ENCODE measurements around the gene TUBG2. TPM values are rescaled to one million over a fixed set of nuclear protein-coding genes. Genes with fewer than 3 reads are reported as not detected.

TUBG2 gene
- polyA plus RNA-seq, 1 donor from 2014 or later: 24.9 TPM

DNA sequence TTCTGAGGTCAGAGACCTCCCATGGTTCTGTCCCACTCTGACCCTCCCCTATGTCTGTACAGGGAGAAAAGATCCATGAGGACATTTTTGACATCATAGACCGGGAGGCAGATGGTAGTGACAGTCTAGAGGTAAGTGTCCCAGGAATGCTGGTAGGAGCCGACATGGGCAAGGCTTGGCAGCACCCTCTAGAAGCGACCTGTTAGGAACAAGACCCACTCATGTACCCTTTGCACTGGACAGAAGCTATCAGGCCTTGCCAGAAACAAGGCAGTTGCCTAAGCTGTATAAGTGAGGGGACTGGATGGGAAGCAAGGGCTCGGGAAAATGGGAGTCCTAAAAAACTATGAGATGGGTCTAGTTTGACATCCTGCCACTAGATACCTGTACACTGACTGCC lies 47.1 kb upstream of the TUBG2 start:
- Histone ChIP-seq H3F3A (ENCODE audit: insufficient read depth, low read length, poor library complexity, severe bottlenecking) (no peaks in the 10 kb centered on the region), H3K9me2 (ENCODE audit: insufficient read depth, low read length) (no peaks in the 10 kb centered on the region), H3K9ac (ENCODE audit: low read length) (no peak overlapping the region), H3K36me3 (ENCODE audit: insufficient read depth, low read length) (no peaks in the 10 kb centered on the region), H4K20me1 (ENCODE audit: insufficient read depth) (no peaks in the 10 kb centered on the region), H3K27ac (ENCODE audit: low read length) (no peak overlapping the region), H3K27me3 (ENCODE audit: insufficient read depth, low read depth, low read length) (no peaks in the 10 kb centered on the region), H3K9me3 (ENCODE audit: low read length) (no peaks in the 10 kb centered on the region), H3K4me2 (ENCODE audit: low read length) (no peak overlapping the region), H2AFZ (ENCODE audit: low read depth, low read length) (no peak overlapping the region), H3K4me3 (ENCODE audit: low read length) (no peak overlapping the region), H3K79me2 (replicated peaks; ENCODE audit: insufficient read depth, low read length) (peaks cover 19% of the 10 kb centered on the region)
- TF ChIP-seq TAF1 (IDR thresholded peaks at IDR 0.05; ENCODE audit: low read depth) (no peak), MXI1 (conservative IDR thresholded peaks at IDR 0.05; ENCODE audit: poor library complexity, severe bottlenecking) (no peak), EP300 (conservative IDR thresholded peaks at IDR 0.05; ENCODE audit: poor library complexity, severe bottlenecking) (no peak)
- TF ChIP-seq, protein P1, sequence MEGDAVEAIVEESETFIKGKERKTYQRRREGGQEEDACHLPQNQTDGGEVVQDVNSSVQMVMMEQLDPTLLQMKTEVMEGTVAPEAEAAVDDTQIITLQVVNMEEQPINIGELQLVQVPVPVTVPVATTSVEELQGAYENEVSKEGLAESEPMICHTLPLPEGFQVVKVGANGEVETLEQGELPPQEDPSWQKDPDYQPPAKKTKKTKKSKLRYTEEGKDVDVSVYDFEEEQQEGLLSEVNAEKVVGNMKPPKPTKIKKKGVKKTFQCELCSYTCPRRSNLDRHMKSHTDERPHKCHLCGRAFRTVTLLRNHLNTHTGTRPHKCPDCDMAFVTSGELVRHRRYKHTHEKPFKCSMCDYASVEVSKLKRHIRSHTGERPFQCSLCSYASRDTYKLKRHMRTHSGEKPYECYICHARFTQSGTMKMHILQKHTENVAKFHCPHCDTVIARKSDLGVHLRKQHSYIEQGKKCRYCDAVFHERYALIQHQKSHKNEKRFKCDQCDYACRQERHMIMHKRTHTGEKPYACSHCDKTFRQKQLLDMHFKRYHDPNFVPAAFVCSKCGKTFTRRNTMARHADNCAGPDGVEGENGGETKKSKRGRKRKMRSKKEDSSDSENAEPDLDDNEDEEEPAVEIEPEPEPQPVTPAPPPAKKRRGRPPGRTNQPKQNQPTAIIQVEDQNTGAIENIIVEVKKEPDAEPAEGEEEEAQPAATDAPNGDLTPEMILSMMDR (IDR thresholded peaks at IDR 0.05; ENCODE audit: poor library complexity, severe bottlenecking): no peak
- TF ChIP-seq, protein P2, sequence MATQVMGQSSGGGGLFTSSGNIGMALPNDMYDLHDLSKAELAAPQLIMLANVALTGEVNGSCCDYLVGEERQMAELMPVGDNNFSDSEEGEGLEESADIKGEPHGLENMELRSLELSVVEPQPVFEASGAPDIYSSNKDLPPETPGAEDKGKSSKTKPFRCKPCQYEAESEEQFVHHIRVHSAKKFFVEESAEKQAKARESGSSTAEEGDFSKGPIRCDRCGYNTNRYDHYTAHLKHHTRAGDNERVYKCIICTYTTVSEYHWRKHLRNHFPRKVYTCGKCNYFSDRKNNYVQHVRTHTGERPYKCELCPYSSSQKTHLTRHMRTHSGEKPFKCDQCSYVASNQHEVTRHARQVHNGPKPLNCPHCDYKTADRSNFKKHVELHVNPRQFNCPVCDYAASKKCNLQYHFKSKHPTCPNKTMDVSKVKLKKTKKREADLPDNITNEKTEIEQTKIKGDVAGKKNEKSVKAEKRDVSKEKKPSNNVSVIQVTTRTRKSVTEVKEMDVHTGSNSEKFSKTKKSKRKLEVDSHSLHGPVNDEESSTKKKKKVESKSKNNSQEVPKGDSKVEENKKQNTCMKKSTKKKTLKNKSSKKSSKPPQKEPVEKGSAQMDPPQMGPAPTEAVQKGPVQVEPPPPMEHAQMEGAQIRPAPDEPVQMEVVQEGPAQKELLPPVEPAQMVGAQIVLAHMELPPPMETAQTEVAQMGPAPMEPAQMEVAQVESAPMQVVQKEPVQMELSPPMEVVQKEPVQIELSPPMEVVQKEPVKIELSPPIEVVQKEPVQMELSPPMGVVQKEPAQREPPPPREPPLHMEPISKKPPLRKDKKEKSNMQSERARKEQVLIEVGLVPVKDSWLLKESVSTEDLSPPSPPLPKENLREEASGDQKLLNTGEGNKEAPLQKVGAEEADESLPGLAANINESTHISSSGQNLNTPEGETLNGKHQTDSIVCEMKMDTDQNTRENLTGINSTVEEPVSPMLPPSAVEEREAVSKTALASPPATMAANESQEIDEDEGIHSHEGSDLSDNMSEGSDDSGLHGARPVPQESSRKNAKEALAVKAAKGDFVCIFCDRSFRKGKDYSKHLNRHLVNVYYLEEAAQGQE (IDR thresholded peaks at IDR 0.05; ENCODE audit: borderline replicate concordance): no peak

DNA sequence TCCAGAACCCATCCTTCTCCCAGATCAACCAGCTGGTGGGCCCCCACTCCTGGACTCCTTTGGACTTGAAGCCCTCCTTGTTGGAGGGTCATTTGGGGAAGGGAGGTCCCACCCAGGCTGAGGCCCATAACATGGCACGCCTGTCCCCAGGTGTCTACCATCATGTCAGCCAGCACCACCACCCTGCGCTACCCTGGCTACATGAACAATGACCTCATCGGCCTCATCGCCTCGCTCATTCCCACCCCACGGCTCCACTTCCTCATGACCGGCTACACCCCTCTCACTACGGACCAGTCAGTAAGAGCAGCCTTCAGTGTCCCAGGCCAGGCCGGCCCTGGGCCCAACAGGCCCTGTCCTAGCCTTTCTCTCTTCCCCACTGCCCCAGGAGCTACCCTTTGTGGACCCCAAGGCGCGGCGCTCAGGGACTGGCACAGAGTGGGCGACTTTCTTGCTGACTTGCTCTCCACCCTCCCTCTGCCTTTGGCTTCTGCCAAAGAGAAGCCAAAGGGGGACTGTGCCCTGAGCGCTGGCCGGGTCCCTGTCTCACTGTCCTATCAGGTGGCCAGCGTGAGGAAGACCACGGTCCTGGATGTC lies 45.3 kb upstream of the TUBG2 start:
- no peaks in the 10 kb centered on the region for H4K20me1 ChIP-seq (ENCODE audit: insufficient read depth)
- no peaks in the 10 kb centered on the region for H3F3A ChIP-seq (ENCODE audit: insufficient read depth, low read length, poor library complexity, severe bottlenecking)
- H3K79me2 ChIP-seq (replicated peaks; ENCODE audit: insufficient read depth, low read length): peaks cover 1% of the 10 kb centered on the region
- H3K27me3 ChIP-seq (ENCODE audit: insufficient read depth, low read depth, low read length): no peaks in the 10 kb centered on the region
- H3K36me3 ChIP-seq (ENCODE audit: insufficient read depth, low read length): no peaks in the 10 kb centered on the region
- no peak overlapping the region for H2AFZ ChIP-seq (ENCODE audit: low read depth, low read length)
- TF ChIP-seq EP300 (conservative IDR thresholded peaks at IDR 0.05; ENCODE audit: poor library complexity, severe bottlenecking) (no peak), POLR2AphosphoS5 (IDR thresholded peaks at IDR 0.05) (no peak), EZH2 (IDR thresholded peaks at IDR 0.05; ENCODE audit: borderline replicate concordance, insufficient read depth, low read length, poor library complexity, severe bottlenecking) (no peak), RAD21 (conservative IDR thresholded peaks at IDR 0.05) (no peak), MXI1 (conservative IDR thresholded peaks at IDR 0.05; ENCODE audit: poor library complexity, severe bottlenecking) (no peak), SMC3 (conservative IDR thresholded peaks at IDR 0.05; ENCODE audit: poor library complexity) (no peak), TAF1 (IDR thresholded peaks at IDR 0.05; ENCODE audit: low read depth) (no peak)
- TF ChIP-seq, protein P2 (IDR thresholded peaks at IDR 0.05; ENCODE audit: borderline replicate concordance): no peak
- TF ChIP-seq, protein P1 (IDR thresholded peaks at IDR 0.05; ENCODE audit: poor library complexity, severe bottlenecking): no peak
- H3K9me3 ChIP-seq (ENCODE audit: low read length): no peaks in the 10 kb centered on the region
- no peak overlapping the region for H3K9ac ChIP-seq (ENCODE audit: low read length)
- H3K4me3 ChIP-seq (ENCODE audit: low read length): no peak overlapping the region
- no peak overlapping the region for H3K4me2 ChIP-seq (ENCODE audit: low read length)
- H3K9me2 ChIP-seq (ENCODE audit: insufficient read depth, low read length): no peaks in the 10 kb centered on the region
- H3K27ac ChIP-seq (ENCODE audit: low read length): no peak overlapping the region

Measured in neural cell (in vitro differentiated cells).